CD4-positive, alpha-beta T cell treated with Interleukin-2 at 100 ng/mL for 4 hours (primary cell): ENCODE data around the gene ALDH3A2.
"Not testable (repeated sequence)": the region's sequence is repeated elsewhere in the genome, so short reads cannot be mapped to it uniquely, and the experiment has no call there.

Source experiments
- DNase-seq: peaks from one replicate; pipeline ENCODE4 v3.0.0-alpha.2; 2020; ENCODE audit warnings: low spot score

The ALDH3A2 gene

GRCh38 chr17:19678581-19679453 is 30.3 kb downstream of the ALDH3A2 start:
- DNase-seq, result no peak

GRCh38 chr17:19683117-19683516 is 34.6 kb downstream of the ALDH3A2 start:
- DNase-seq, result no peak

- not testable (repeated sequence) for DNase-seq
Measured at GRCh38 chr17:19684909-19685580, 36.5 kb downstream of the ALDH3A2 start.

GRCh38 chr17:19686400-19687090 is 38.0 kb downstream of the ALDH3A2 start:
- no peak for DNase-seq

DNA sequence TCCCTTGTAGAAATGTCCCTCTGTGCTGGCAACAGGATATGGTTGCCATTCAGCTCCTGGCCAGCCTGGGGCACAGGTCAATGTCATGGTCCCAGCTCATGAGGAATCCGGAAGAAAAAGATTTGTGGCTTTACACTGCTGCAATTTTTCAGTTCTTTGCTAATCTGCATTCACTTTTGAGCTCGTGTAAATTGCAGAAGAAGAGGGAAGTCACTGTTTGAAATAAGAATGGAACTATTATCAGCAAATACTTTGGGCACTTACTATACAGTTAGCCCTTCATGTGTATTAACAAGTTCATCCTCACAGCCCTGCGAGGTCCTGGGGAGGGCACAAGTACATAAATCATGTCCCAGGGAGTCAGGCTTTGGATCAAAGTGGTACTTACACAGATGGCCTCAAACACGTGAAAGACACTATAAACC is 53.7 kb downstream of the ALDH3A2 start:
- DNase-seq, result no peak

DNA sequence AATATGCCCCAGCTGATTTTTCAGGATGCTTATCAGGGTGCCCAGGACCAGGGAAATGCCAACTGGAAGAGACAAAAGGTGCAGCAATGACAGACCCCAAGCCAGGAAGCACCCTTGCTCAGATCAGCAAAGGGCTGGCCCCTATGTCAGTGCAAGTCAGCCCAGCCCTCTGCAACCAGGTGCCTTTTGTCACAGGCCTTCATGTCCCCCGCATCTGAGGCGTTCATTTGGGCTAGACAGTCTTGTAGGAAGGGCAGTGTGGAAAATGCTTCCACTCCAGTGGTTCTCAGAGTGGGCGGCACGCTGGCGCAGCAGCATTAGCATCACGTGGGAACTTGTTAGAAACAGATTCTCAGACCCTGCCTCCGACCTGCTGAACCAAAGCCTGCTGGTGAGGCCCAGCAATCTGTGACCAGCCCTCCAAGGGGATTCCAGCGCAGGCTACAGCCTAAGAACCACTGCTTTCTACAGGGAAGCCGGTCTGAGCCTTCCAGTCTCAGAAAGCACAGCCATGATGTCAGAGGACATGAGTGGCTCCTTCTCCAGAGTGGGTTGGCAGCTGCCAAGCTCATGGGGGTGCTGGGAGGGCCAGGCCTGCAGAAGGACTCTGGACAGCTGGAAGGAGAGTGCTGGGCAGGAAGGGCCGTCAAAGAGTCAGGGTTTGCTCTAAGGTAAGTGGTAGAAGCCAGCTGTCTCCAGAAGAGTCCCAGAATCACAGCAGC is 54.7 kb downstream of the ALDH3A2 start:
- no peak for DNase-seq

DNA sequence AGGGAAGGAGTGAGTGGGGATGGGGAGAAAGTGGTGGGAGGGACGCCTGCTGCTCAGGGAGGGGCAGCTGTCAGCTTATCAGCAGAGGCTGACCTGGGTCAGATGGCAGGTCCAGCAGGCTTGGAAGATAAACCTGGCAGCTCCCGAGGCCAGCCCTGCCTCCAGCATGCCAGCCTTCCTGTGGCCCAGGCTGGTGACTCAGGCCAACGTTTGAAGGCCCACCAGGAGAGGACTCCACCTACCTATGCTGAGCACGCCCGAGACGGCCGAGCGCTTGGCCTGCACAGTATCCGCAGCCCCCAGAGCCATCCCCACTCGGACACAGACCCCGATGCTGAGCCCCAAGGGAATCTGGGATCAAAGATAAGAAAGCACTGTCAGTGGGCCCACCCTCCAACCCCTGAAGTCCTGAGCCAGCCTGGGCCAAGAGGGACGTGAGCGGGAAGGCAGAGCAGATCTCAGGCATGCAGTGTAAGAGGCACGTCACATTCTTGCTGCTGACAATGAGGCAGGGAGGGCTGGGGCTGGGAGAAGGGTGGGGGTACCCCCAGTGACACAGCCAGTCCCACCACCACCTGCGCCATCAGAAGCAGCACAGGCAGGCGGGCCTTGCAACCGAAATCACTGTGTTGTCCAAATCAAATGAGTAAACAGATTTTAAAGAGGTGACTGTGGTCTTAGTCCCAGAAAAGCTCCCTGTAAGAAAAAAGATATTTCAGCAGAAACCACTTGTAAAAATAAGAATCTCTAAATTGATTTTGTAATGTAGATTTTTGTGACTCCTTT is 55.5 kb downstream of the ALDH3A2 start:
- no peak for DNase-seq

DNA sequence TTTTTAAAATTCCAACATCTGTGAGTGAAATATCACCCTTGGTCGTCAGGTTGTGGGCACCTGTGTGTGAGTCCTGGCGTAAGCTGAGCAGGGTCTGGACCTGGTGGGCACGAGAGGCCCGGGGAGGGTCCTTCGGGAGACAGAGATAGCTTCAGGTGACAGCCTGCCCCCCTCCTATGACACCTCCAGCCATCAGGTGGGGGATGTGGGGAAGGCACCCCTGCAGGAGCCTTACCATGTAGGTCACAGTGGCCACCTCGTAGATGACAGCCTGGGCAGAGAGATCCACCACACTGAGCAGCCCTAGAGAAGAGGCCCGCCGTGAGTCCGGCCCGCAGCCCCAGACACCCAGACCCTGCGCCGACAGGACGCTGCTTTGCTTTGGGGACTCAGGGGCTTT is 56.6 kb downstream of the ALDH3A2 start:
- DNase-seq, result no peak

- DNase-seq, result no peak
Measured at GRCh38 chr17:19705771-19706770, 57.5 kb downstream of the ALDH3A2 start.

DNA sequence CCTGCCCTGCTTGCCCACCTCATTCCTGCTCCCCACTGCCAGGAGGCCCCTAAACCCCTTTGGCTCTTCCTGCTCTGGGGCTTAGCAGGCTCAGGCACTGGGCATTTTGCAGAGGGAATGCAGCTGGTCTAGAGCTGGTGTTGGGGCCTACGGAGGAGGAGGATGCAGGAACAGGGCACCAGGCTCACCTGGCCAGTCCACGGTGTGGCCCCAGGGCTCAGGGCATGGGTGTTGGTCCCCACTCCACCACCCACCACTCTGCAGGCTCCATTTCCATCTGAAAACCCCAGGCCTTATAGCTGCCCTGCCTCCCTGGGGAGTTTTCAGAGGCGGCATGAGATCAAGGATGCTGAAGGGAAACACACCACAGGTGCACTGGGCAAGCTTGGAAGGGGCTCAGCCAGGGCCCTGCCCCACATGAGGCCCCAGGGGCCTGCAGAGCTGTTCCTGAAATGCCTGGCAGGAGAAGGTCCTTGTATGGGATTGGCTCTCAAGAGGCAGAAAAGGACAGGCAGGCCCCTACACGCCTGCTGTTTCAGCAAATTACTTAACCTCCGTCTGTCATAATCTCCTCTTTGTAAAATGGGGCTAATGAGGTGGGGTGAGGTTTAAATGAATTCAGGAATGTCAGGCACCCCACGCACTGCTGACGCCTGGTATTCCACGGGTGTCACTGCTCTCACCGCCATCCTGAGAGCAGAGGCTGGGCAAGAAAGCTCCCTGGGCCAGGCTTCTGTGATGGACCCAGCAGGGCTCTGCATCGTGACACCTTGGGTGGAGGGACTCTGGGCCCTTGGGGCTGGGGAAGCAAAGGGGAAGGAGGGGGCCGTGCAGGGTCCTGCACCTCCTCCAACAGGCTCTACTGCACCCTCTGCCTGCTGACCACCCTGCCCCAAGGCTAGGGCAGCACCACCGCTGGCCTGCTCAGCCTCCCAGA is 58.5 kb downstream of the ALDH3A2 start:
- DNase-seq, result no peak

DNA sequence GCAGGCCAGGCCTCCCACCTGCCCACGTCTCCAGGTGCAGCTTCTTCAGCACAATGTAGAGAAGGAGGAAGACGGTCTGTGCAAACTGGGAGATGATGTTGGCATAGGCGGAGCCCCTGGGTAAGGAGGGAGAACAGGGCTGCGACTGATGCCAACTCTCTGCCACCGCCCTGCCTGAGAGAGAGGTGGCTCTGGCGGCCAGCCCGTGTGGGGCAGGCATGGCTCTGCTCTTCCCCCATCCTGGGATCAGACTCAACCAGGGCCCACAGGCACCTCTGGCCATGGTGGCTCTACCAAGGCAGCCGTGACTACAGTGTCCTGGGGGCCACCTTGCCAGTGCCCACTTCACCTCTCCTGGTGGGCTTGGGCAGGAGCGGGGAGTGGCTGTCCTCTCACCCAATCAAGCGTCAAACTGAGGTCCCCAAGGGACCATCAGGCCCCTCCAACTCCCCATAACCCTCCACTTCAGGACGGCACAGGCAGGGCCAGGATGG is 59.2 kb downstream of the ALDH3A2 start:
- DNase-seq, result no peak

DNA sequence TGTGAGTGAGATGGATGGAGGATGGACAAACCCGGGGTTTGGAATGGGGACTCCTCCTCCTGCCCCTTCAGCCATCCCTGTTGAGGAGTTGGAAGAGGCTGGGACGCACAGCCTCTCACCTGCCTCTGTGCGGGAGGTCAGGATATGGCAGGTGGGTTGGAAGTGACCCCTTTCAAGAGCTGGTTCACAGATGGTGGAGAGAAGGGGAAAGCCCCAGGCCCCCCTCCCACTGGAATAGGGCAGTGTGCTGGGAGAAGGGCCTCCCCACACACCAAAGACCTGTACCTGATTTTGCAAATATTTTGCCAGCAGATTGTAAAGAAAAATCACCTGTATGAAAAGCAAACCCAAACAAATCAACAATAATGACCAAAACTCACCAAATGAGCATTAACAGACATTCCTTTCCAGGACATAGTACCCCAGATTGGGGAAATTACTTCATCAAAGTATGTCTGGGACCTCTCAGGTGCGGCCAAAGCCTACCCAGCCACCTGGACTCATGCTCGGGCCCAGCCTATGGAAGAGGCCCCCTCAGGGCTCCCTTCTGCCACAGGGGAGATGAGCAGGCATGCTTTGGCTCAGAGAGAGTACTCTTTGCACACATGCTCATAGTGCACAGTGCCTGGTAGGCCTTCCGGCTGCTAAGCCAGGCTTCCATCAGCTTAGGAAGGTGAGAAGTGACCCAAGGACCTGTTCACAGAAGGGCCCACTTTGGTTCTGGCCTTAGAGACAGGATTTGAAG is 60.1 kb downstream of the ALDH3A2 start:
- no peak for DNase-seq

DNA sequence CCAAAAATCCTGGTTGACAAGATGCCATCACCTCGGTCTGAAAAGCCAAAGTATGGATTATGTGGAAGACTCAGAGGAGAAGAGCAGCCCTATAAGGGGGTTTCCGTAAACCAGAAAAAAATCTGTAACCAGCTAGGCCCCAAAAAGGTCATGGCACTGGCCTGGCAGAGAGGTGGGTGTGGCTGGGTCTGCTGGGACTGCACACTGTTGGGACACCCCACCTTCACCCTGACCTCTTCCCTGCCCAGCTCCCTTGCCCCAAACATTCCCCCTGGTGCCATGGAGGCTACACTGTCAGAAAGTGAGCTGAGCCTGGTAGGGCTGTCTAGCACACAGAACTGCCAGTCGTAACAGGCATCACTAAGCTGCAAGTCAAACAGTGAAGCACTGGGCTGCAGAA is 61.3 kb downstream of the ALDH3A2 start:
- no peak for DNase-seq

- DNase-seq, result no peak
Measured at GRCh38 chr17:19712436-19713004, 64.0 kb downstream of the ALDH3A2 start.

- no peak for DNase-seq
Measured at GRCh38 chr17:19713462-19713861, 64.9 kb downstream of the ALDH3A2 start.

DNA sequence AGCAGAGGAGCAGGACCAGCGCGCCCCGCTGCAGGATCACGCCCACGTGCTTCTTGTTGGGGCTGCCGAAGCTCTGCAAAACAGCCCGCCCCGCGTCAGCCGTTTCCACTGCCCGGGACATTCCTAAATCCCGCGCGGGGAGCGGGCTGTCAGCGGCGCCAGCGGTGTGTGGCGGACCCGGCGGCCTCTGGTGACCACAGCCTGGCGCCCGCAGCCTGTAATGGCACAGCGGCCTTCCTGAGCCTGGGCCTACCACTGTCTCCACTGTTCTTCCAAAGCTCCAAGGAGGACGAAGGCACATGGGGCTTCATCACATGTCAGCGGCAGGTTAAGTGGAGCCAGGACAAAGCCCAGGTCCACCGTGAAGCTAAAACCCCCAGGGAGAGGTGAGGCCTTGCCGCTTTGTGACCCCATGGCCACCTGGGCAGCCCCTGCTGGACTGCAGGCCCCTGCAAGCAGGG is 65.4 kb downstream of the ALDH3A2 start:
- DNase-seq, result no peak
